ENCODE measurements around the gene TMEM135.

TMEM135 gene

GRCh38 chr11:87315229-87315628 is 277.5 kb downstream of the TMEM135 start:
- no peak for DNase-seq (ENCODE audit: low read depth)
- TF ChIP-seq, protein P1, sequence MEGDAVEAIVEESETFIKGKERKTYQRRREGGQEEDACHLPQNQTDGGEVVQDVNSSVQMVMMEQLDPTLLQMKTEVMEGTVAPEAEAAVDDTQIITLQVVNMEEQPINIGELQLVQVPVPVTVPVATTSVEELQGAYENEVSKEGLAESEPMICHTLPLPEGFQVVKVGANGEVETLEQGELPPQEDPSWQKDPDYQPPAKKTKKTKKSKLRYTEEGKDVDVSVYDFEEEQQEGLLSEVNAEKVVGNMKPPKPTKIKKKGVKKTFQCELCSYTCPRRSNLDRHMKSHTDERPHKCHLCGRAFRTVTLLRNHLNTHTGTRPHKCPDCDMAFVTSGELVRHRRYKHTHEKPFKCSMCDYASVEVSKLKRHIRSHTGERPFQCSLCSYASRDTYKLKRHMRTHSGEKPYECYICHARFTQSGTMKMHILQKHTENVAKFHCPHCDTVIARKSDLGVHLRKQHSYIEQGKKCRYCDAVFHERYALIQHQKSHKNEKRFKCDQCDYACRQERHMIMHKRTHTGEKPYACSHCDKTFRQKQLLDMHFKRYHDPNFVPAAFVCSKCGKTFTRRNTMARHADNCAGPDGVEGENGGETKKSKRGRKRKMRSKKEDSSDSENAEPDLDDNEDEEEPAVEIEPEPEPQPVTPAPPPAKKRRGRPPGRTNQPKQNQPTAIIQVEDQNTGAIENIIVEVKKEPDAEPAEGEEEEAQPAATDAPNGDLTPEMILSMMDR (conservative IDR thresholded peaks at IDR 0.05; ENCODE audit: low read length) = no peak
- no peak overlapping the region for H3K4me3 ChIP-seq (ENCODE audit: low read length)

DNA sequence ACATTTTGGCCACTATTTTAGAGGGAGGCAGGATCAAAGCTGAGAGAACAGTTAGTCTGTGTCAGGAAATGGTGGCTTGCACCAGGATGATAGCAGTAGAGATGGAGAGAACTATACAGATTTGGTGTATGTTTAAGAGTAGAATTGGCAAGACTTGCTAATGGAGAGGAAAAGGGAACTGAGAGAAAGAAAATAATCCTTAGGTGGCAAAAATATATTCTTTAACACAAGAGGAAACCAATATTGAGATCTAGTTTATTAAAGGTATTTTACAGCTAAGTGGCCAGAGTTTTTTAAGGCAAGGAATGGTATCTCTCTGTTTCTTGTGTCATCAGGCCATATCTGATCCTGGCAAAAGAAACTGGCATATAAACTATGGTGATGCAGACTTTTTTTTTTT is 278.8 kb downstream of the TMEM135 start:
- TF ChIP-seq, protein P1 (conservative IDR thresholded peaks at IDR 0.05; ENCODE audit: low read length) = no peak
- no peak for DNase-seq (ENCODE audit: low read depth)
- H3K4me3 ChIP-seq (ENCODE audit: low read length) = no peak overlapping the region

DNA sequence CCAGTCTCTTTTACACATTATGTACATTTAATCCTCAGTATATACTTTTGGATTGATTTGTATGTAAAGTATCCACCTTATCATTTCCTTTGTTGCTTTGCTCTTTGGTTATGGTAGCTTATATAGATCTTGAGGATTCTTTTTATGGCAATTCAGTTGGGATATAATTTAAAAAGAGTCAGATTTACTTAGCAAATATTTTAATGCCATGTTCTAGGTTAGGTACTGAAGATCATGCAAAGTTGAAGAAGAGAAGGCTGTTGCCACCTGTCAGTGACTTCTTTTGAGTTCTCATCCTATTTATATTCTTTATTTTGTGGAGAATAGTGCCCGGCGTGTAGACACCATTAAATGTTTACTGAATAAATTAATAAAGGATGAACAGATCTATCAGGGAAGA is 279.7 kb downstream of the TMEM135 start:
- TF ChIP-seq, protein P1 (conservative IDR thresholded peaks at IDR 0.05; ENCODE audit: low read length) = no peak
- no peak for DNase-seq (ENCODE audit: low read depth)
- H3K4me3 ChIP-seq (ENCODE audit: low read length) = no peak overlapping the region

GRCh38 chr11:87320123-87320522 is 282.4 kb downstream of the TMEM135 start:
- no peak overlapping the region for H3K4me3 ChIP-seq (ENCODE audit: low read length)
- TF ChIP-seq, protein P1 (conservative IDR thresholded peaks at IDR 0.05; ENCODE audit: low read length) = no peak
- no peak for DNase-seq (ENCODE audit: low read depth)

- DNase-seq (ENCODE audit: low read depth) = no peak
- H3K4me3 ChIP-seq (ENCODE audit: low read length) = no peak overlapping the region
- TF ChIP-seq, protein P1 (conservative IDR thresholded peaks at IDR 0.05; ENCODE audit: low read length) = no peak
Measured at GRCh38 chr11:87322568-87322967, 284.8 kb downstream of the TMEM135 start.

- DNase-seq (ENCODE audit: low read depth) = no peak
- no peak overlapping the region for H3K4me3 ChIP-seq (ENCODE audit: low read length)
- TF ChIP-seq, protein P1 (conservative IDR thresholded peaks at IDR 0.05; ENCODE audit: low read length) = no peak
Measured at GRCh38 chr11:87323899-87324298, 286.2 kb downstream of the TMEM135 start.

DNA sequence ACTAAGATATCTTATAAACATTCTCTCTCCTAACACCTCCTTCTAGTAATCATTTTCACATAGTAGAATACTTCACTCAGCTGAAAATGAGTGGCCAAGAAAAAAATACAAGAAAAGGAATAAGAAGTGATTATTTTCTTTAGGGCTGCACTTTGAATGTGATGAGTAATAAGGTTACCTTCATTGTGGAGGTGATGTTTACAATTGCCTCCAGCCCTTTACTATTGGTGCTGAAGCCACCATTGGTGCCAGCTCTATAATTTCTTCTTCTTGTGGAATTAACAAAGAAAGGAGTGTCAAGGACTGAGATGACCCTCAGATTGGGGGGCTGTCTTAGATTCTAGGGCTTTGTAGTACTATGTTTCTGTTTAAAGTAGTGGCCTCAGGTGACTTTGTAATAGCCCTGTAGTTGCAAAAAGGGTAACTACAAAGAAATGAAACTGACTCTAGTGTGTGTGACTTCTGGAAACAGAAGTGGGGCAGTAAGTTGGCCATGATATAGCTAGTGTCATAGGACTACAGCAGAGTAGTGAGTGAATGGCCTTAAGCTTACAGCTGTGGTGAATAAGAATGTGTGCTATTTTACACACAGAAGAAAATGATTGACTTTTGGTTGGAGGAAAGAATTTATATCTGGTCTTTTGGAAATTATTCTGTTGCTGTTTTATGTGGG is 287.2 kb downstream of the TMEM135 start:
- no peak for DNase-seq (ENCODE audit: low read depth)
- H3K4me3 ChIP-seq (ENCODE audit: low read length) = no peak overlapping the region
- TF ChIP-seq, protein P1 (conservative IDR thresholded peaks at IDR 0.05; ENCODE audit: low read length) = no peak

Measured in AG10803 (cell line).